ENCODE data around the gene ANO6. TPM values are rescaled to one million over a fixed set of nuclear protein-coding genes. Genes with fewer than 3 reads are reported as not detected.

ANO6 gene
- polyA plus RNA-seq, 3 donors, result 62.1 to 77.1 (median 71.3) TPM

DNA sequence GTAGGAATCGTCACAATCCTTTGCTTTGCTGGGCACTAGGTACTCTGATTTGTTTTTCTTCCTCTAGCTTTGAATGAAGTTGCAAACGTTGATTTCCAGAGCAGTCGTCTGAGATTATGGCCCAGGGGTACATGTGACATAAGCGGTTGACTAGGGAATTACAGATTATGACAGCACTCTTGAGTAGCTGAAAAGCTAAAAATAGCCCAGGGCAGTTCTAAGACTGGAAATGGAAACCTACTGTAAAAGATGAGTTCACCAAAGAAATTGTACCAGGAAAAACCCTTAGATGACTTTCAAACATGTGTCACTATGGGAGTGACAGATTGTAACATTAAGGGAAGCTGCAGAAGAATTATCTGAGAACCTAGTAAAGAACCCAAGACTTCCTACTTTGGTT lies 108.5 kb downstream of the ANO6 start:
- no peak for DNase-seq (ENCODE audit: extremely low read depth in 1 of 11, low read depth in 9 of 11, low spot score in 4 of 11)

DNA sequence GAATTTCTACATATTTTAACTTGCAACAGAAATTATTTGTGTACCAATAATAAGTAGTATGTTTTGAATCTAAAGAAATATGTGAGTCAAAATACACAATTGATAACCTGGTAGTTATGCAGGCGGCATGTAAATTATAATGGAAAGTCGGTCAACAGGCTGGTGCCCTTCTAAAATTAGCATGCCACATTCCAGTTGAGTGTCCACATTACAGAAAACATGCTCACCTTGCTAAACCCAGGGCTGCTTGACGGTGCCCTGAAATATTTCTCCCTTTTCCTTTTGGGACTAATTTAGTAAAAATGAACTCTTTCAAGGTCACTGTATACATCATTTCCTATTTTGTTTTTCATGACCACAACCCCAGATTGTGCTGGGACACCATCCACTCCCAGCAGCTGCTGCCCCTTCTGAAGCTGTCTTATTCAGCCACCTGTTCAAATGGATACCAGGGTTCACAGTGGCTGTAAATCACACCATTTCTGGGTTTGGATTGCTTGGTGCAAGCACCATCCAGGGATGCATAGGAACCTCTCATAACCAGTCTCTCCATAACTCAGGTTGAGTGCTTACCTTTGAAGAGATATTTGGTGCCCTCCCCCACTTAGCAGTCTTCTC lies 110.6 kb downstream of the ANO6 start:
- DNase-seq (ENCODE audit: extremely low read depth in 1 of 11, low read depth in 9 of 11, low spot score in 4 of 11), result no peak

DNA sequence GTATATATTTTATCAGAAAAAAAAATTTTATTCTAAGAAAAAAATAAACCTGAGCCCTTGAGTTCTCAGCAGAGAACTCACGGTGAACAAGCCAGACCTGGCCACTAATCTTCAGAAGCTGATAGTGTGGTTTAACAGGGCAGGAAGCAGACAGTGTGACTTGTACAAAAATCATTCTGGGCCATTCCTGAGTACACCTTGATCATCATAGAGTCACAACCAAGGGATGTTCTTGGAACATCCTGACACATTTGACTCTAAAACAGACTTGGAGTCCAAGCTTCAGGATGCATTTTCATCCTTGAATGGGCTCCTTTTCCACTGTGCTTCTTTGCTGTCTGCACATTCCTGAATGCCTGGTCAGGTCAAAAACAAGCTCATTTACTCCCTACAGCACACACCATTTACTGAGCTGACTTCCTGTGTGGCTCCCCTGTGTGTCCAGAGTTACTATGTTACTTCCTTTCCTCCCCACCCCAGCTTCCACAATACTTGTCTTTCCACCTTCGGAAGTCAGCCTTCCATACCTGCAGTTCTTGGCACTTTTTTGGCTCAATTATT lies 112.0 kb downstream of the ANO6 start:
- DNase-seq (ENCODE audit: extremely low read depth in 1 of 11, low read depth in 9 of 11, low spot score in 4 of 11), result no peak

DNA sequence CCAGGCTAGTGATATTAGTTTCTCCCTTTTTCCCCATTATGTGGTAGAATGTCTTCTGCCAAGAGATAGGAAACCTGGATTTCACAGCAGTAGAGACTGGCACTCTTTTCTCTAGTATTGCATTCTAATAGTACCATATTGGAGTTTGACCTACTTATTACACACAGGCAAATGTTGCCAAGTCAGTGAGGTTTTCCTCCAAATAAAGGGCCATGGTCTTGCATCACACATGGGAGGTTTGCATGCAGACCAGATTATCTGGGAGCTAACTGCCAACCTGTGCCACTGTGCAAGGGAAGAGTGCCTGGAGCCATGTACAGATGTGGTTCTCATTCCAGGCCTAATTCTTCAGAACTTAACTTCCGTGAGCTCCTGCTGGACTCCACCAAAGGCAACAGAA lies 113.3 kb downstream of the ANO6 start:
- no peak for DNase-seq (ENCODE audit: extremely low read depth in 1 of 11, low read depth in 9 of 11, low spot score in 4 of 11)

DNA sequence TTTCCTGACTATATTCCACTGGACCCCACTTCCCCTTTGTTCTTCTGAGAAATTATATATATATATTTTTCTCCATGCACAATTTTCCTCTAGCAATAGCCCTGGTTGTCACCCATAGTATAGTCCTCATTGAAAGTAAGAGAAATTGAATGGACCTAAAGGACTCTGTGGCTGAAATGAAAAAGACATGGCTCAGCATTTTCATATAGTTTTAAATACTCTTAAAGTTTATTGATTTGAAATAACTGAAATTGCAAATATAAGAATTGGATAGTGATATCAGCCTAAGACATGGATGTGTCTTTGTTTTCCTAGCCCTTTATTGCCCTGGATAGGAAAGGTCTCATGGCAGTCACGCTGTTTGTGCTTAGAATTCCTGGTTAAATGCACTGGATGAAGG lies 113.8 kb downstream of the ANO6 start:
- DNase-seq (ENCODE audit: extremely low read depth in 1 of 11, low read depth in 9 of 11, low spot score in 4 of 11), result no peak

DNA sequence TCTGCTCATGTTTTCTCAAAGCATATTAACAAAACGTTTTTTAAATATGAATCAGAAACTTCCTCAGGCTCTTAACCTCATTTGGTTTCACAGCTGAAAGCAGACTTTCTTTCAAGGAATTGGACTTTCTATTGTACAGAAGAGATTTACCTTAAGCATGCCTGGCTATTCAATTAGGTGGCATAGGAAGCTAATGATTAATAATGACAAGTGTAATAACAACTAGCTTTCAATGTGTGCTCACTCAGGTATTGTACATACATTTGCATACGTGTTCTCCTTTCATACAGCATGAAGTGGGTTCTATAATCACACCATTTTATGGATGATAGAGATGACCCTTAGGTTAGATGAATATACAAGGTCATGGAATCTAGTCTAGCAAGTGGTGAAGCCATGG lies 115.7 kb downstream of the ANO6 start:
- no peak for DNase-seq (ENCODE audit: extremely low read depth in 1 of 11, low read depth in 9 of 11, low spot score in 4 of 11)

DNA sequence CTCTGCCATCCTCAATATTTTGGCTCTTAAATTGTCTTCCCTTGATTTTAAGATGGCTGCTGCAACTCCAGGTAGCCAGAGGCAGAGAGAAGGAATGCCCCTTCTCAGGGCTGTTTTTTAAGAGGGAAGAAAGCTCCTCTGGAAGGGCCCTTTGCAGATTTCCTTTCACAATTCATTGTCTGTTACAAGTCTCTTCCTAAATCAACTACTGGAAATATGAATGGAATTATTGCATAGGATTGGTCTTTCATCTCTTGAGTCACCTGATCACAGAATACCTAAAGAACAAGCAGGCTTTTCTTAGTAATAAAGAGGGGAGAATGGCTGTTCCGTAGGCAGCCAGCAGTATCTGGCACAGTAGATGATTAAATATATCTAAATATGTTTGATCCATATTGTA lies 118.5 kb downstream of the ANO6 start:
- no peak for DNase-seq (ENCODE audit: extremely low read depth in 1 of 11, low read depth in 9 of 11, low spot score in 4 of 11)

DNA sequence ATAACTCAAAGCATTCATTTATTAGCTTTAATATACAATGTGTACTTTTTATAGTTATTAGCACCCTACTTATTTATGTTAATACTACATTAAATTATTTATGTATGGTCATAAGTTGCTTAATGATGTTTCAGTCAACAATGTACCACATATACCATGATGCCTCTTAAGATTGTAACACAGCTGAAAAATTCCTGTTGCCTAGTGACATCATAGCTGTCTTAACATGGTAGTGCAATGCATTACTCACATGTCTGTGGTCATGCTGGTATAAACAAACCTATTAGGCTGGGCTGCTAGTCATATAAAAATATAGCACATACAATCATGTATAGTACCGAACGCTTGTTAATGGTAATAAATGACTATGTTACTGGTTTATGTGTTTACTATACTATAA lies 120.4 kb downstream of the ANO6 start:
- no peak for DNase-seq (ENCODE audit: extremely low read depth in 1 of 11, low read depth in 9 of 11, low spot score in 4 of 11)

DNA sequence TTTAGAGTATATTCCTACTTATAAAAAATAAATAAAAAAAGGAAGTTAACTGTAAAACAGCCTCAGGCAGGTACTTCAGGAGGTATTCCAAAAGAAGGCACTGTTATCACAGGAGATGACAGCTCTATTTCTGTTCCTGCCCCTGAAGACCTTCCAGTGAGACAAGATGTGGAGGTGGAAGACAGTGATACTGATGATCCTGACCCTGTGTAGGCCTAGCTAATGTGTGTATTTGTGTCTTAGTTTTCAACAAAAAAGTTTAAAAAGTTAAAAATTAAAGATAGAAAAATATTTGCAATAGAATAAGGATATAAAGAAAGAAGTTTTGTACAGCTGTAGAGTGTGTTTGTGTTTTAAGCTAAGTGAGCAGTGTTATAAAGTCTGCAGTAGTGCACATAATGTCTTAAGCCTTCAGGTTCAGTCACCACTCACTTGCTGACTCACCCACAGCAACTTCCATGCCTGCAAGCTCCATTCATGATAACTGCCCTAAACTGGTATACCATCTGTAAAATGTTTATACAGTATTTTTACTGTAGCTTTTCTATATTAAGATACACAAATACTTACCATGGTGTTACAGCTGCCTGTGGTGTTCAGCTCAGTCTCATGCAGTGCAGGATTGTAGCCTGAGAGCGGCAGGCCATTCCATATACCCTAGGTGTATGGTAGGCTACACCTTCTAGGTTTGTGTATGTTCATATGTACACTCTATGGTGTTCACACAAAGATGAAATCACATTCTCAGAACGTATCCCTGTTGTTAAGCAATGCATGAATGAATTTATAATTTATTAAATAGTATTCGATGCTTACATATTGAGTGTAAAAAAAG lies 121.1 kb downstream of the ANO6 start:
- no peak for DNase-seq (ENCODE audit: extremely low read depth in 1 of 11, low read depth in 9 of 11, low spot score in 4 of 11)

DNA sequence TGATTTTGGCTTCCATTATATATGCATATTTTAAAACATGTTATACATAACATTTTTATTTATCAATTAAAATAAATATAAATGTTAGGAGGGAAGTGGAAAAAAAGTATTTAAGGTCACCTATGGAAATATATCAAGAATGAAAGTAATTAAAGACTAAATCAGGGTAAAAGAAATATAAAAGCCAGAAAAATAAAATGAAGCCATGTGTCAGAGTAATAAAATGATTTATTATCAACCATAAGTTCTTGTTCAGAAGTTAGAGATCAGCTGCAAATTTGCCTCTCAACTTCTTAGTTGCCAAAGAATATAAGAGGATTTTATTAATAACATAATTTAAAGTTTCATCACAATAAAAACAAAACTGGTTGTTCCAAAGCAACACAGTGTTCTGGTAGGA lies 121.9 kb downstream of the ANO6 start:
- DNase-seq (ENCODE audit: extremely low read depth in 1 of 11, low read depth in 9 of 11, low spot score in 4 of 11), result no peak

DNA sequence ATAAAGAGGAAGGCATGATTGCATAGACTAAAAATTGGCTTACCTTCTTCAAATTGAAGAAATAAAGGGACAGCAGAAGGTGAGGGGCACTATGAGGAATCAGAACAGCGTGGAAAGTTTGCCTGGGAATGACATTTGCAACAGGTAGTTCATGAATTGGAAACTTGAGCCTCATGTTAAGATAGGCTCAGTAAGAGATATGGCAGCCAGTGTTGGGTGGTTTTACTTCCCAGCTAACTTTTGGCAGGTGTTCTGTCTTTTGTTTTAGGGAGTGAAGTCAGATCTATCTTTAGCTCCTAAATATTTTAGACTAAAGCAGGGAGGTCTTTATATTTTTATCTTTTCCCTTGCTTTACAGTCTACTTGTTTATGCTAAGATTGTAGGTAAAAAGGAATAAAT lies 122.4 kb downstream of the ANO6 start:
- DNase-seq (ENCODE audit: extremely low read depth in 1 of 11, low read depth in 9 of 11, low spot score in 4 of 11), result no peak

DNA sequence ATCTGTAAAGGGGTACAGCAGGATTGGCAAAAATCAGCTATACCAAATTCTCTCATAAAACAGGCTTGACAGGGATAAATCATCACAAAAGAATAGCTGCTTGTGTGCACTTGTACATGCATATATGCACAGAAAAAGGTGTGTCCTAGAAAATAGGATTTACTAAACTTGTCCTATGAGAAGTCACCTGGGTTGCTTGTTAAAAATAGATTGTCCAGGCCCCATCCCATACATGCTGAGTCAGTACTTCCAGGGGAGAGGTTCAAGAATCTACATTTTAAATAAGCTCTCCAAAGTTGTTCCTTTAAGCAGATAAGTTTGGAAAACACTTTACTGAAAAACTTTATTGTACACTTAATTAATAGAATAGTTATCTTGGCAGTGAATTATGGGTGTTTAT lies 123.1 kb downstream of the ANO6 start:
- no peak for DNase-seq (ENCODE audit: extremely low read depth in 1 of 11, low read depth in 9 of 11, low spot score in 4 of 11)

DNA sequence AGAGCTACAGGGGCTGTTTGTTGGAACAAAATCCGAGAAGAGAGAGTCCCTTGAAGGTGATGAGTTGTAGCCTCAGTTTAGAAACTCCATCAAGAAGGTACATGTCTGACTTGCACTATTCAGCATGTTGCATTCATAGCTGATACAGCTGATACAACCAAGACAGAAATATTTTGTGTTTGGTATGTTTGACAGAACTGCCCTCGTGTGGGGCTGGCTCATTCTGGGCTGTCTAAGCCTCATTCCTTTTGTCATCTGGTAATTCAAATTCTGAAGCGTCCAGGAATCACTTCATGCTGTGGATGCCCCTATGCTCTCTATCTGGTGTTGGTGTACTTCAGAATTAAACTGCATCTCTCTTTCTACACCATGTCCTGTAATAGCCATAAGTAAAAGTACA lies 126.3 kb downstream of the ANO6 start:
- DNase-seq (ENCODE audit: extremely low read depth in 1 of 11, low read depth in 9 of 11, low spot score in 4 of 11), result no peak

DNA sequence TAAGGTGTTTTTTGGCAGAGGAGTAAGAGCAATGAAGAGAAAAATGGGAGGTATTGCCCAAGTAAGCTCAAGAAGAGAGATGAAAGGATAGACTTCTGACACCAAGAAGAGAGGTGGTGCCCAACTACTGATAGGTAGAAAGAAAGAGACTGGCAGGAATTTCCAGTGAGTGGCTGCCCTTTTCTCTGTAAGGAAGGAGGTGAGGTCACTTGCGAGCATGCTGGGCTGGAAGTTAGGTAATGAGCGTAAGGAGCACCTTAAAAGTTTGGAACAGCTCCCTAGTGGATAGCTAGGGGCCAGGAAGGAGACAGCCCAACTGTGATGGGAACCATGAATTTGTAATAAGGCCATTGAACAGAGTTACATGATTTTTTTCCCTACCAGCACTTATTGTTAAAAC lies 127.0 kb downstream of the ANO6 start:
- DNase-seq (ENCODE audit: extremely low read depth in 1 of 11, low read depth in 9 of 11, low spot score in 4 of 11), result no peak

DNA sequence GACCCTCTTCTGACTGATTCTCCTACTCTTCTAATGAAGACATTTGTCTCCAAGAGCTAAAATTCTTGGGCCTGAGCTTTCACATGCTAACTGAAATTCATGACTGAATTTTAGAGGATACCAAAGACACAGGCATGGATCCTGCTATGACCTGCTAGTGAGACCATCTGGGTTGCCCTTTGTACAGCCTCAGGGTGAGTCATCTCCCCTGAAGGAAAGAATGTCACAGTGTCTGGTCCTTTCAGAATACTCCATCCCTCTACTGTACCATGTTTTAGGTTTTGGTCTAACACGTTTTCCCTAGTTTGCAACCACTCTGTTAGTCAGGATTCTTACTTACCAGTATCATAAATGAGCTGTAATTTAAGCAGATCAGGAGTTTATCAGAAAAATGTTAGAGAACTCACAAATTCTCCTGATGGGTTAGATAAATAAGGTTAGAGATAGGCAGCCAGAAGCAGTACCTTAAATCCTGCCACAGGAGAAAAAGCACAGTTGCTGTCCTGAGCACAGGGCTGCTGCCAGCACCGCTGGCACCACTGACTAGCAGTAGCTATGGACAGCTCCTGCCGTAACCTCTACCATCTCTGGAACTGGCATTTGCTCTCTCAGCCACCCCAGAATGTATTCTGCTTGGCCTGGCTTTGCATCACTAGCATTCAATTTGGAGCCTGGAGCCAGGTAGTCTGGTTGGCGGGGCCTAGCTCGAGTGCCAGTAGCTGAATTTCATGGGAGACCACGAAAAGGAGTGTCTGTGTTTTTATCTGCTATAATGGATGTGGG lies 127.6 kb downstream of the ANO6 start:
- no peak for DNase-seq (ENCODE audit: extremely low read depth in 1 of 11, low read depth in 9 of 11, low spot score in 4 of 11)

DNA sequence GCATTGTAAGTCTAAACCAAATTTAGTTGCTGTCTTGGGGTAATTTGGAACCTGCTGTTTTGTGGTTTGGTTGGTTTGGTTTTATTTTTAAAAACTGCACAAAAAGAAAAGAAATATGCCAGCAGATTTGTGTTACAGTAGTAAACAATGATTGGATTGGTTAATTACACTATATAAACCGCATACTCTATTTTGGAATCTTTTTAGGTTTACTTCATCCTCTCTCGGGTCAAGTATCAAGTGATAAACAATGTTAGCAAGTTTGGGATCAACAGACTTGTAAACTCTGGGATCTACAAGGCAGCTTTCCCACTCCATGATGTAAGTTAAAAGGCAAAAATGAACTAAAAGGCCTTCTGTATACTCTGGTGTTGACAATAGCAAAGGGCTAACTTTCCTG lies 132.4 kb downstream of the ANO6 start:
- DNase-seq (ENCODE audit: extremely low read depth in 1 of 11, low read depth in 9 of 11, low spot score in 4 of 11), result no peak

DNA sequence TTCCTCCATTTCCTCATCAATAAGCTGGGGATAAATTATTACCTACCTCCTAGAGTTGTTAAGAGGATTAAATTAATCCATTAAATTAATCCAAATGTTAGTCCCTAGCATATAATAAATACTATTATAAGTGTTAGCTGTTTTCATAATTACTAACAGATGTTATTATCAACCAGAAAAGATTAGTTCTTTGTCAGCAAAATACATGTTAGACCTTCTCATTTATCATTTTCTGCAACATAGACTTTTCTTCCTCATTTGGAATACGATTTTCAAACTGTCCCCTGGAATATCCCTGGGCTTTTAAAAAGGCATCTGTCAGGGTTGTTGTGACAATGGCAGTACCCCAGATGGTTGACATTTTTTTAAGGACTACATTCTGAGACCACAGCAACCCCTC lies 133.1 kb downstream of the ANO6 start:
- no peak for DNase-seq (ENCODE audit: extremely low read depth in 1 of 11, low read depth in 9 of 11, low spot score in 4 of 11)

DNA sequence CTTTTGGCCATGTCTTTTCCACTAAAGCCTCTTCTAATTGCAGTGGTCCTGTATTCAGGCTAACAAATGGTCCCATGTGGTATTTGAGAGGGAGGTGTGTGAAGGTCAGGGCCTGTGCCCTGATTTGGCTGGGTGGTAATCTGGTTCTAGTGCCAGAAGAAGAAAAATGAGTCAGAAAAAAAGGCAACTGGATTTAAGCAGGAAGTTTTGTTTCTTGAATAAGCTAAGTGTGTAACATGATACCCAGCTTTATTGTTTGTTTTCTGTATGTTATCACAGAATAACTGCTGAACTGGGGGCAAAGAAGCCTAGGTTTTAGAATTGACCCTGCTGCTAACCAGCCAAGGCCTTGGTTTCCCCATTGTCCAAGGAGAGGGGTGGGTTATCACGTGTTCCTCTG lies 134.0 kb downstream of the ANO6 start:
- DNase-seq (ENCODE audit: extremely low read depth in 1 of 11, low read depth in 9 of 11, low spot score in 4 of 11), result no peak

DNA sequence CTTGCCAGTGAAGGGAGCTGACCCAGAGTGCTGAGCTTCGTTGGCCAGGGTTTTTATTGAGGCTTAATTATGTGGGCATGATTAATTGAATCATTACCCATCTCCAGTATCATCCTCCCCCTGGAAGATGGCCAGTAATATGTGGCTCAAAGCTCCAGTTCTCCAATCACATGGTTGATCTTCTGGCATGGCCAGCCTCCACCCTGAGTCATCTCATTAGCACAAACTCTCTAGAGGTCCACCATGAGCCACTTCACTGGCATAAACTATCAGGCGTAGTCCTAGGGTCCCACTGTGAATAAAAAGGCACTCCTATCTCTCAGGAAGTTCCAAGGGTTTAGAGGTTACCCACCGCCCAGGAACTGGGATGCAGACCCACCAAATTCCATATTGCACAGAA lies 135.0 kb downstream of the ANO6 start:
- no peak for DNase-seq (ENCODE audit: extremely low read depth in 1 of 11, low read depth in 9 of 11, low spot score in 4 of 11)
